WTC11 (cell line): ENCODE results near the gene CLEC18A.

Experiments
- CBFB ChIP-seq: sonication (generic); formaldehyde crosslinking; IDR thresholded peaks from 2 replicates; pipeline ENCODE4 v1.8.1; 2022; ENCODE audit warnings: mild to moderate bottlenecking, low read depth, missing genetic modification reagents
- ZNF416 ChIP-seq: fragments of 250-450 bp; sonication (Bioruptor Pico); IDR thresholded peaks from 2 replicates; pipeline ENCODE4 v1.9.0; 2021; ENCODE audit warnings: mild to moderate bottlenecking, inconsistent platforms

DNA sequence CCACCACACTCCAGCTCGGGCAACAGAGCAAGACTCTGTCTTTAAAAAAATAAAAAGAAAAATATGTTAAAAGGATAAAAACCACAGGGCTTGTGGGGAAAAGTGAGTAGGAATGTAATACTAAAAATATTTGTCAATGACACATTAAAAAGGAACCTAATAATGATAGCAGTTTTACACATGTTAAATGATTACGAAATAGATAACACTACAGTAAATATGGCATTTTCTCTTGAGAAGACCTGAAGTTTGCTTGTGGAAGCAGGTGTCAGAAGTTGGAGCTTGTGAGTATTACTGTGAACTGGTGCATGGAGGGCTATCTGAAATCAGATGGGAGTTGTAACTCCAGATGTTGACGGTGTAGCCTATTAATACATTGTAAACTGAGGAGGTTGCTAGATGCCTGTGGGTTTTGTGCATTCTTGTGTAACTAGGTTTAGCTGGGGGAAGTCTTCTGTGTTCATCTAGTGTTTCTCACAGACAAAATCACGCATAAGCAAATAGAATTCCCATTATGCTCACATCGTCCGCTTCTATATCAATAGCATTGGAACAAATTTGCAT is 44.2 kb upstream of the CLEC18A start:
- TF ChIP-seq ZNF416 (CRISPR knock-in tag) (no peak), CBFB (CRISPR knock-in tag) (no peak)
